DMS153 treated with DMSO at 0.1 percent for 48 hours (cell line): Measurements from ENCODE around the gene GRSF1.
A peak's percentile ranks its signal among the peaks of the same experiment; 100 is the strongest.
"Not testable (repeated sequence)": the region's sequence is repeated elsewhere in the genome, so short reads cannot be mapped to it uniquely, and the experiment has no call there.

Source experiments
- DNase-seq: peaks from one replicate; lab custom pipeline; 2025; ENCODE audit not compliant: unreplicated experiment; lab: John Stamatoyannopoulos, UW

The GRSF1 gene

GRCh38 chr4:70836081-70836480, 3.6 kb downstream of the GRSF1 start:
- DNase-seq = no peak

GRCh38 chr4:70833675-70834074, 6.0 kb downstream of the GRSF1 start:
- no peak for DNase-seq

GRCh38 chr4:70831293-70831692, 8.4 kb downstream of the GRSF1 start:
- DNase-seq = no peak

GRCh38 chr4:70830054-70830453, 9.6 kb downstream of the GRSF1 start:
- no peak for DNase-seq

DNA sequence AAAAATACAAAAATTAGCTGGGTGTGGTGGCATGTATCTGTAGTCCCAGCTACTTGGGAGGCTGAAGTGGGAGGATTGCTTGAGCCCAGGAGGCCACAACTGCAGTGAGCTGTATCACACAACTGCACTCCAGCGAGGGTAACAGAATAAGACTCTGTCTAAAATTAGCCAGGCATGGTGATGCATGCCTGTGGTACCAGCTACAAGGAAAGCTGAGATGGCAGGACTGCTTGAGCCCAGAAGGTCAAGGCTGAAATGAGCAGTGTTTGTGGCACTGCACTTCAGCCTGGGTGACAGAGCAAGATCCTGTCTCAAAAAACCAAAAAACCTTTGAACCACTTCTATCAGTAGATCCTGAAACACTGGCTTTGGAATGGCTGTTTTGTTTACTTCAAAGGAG, 10.2 kb downstream of the GRSF1 start:
- DNase-seq = no peak

DNA sequence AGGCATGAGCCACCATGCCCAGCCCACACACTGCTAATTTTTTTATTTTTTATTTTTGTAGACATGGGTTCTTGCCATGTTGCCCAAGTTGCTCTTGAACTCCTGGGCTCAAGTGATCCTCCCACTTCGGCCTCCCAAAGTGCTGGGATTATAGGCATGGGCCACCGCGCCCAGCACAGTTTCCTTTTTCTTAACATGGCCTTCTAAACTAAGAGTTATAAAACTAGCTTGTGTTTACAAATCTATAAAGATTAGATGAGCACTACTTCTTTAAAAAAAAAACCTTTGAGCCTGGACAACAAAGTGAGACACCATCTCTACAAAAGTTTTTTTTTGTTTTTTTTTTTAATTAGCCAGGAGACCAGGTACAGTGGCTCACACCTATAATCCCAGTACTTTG, 10.7 kb downstream of the GRSF1 start:
- DNase-seq = no peak

GRCh38 chr4:70818921-70819320, 20.8 kb downstream of the GRSF1 start:
- no peak for DNase-seq

GRCh38 chr4:70818173-70818855, 21.4 kb downstream of the GRSF1 start:
- no peak for DNase-seq

DNA sequence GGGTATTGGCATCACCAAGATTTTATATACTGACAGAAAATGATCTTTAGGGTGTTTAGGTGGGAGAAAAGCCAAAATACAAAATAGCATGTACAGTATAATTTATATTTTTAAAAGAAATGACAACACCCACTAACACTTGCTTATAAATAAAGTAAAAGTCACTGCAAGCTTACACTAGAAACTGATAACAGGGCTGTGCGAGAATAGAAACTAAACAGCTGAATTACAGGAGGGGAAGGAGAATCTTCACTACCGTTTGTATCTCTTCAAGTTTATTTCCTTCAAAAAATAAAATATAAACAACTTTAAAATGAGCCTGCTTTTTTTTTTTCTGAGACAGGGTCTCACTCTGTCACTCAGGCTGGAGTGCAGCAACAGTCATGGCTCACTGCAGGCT, 22.8 kb downstream of the GRSF1 start:
- DNase-seq = no peak

DNA sequence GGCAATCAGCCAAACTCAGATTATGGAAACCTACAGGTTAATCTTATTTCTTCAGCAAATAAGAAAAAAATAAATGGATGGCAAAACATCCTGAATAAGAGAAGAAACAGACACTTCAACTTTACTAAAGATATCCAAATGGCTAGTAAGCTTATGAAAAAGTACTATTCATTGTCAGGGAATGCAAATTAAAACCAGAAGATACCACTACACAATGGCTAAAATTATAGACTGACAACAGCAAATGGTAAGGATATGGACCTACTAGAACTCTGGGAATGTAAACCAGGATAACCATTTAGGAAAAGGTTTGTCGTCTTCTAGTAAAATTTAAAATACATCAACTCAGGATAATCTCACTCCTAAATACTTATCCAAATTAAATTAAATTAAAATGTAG, 24.3 kb downstream of the GRSF1 start:
- no peak for DNase-seq

- no peak for DNase-seq
These were observed 31.5 kb downstream of the GRSF1 start for GRCh38 chr4:70808151-70808550.

- DNase-seq = peak; percentile 58
These were observed 36.6 kb downstream of the GRSF1 start for GRCh38 chr4:70802928-70803580.

- DNase-seq = no peak
These were observed 38.4 kb downstream of the GRSF1 start for GRCh38 chr4:70801265-70801809.

DNA sequence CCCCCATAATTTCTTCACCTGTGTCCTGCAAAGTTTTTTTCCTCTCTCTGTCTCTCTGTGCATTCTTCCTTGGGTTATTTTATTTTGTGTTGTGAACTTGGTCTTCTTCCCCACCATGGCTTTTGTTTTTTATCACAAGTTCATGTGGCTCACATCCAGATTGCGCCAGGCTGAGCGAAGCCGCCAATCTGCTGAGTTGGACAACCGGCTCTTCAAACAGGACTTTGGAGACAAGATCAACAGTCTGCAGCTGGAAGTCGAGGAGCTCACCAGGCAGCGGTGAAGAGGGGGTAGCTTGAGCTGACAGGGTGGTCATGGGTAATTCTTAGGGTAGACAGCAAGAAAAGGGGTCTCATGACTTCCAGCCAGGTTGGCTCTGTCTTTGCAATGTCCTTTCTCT, 46.1 kb downstream of the GRSF1 start:
- no peak for DNase-seq

DNA sequence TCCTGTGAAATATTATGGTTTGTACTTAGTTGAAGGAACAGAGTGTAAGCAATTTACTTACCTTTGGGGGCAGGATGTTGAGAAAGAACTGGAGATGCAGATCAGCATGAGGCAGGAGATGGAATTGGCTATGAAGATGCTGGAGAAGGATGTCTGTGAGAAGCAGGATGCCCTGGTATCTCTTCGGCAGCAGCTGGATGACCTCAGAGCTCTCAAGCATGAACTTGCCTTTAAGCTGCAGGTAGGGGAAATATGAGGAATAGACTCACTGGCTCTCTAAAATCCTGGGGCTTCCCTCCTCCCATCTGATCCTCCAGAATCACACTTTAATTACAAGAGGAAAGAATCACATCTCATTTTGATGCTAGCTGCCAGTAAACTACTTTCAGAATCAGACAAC, 51.0 kb downstream of the GRSF1 start:
- no peak for DNase-seq

- no peak for DNase-seq
These were observed 52.2 kb downstream of the GRSF1 start for GRCh38 chr4:70787496-70787895.

DNA sequence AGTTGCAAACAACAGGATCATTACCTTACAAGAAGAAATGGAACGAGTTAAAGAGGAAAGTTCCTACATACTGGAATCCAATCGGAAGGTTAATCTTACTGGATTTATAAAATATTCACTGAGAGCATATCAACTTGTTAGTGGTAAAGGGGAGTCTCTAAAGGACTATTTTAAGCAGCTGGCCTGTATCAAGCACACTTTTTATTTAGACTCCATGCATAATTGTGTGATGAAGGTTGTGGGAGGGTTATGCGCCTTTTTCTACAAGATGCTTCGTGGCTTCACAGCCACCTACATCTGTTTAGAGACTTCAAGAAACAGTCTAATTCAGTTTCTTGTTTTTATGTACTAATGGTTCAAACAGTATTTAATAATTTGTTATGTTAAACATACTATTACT, 56.6 kb downstream of the GRSF1 start:
- DNase-seq = no peak

DNA sequence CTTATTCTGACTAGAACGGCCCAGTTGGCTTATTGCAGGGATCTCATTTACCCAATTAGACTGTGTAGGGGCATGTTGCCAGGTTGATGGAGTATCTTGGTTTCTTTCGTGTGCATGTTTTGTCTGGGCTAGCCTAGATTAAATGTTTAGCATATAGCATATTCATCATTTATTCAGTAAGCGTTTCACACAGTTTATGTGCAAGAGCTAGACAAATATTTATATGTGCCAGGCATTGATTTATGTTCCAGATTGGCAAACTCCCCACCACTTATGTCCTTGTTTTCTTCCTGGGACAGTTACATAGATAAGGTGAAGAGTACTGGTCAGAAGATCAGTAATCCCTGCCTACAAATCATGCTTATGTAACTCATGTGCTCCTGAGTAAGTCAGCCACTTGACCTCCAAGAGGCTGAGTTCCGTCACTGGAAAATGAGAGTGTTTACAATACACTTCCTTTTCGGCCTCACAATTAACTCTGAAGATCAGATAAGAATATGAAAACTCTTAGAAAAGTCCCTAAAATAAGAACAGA, 60.7 kb downstream of the GRSF1 start:
- peak; percentile 6 for DNase-seq

DNA sequence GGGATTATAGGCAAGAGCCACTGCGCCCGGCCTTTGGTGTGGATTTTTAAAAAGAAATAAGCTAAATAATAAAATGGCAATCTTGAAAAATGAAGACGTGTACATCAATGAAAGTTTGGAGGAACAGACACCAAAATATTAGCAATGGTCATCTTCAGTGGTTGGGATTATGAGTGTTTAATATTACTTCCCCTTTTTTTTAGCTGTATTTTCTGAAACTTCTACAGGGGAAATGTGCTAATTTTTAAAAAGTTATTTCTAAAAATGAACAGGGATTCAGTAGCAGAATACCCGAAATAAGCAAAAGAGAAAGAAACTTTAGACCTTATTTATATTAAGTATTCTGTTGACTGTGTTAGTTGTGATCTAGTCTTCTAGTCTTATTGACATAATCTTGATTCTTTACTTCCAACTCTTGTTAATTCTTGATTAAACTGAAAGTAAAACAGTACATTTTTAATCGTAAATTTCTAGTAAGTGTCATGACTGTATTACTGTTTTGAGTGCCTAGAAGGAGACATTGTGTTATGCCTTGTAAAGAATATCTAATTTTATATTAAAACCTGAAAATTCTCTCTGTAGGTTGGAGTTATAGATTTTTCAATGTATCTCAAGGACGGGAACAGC, 66.6 kb downstream of the GRSF1 start:
- DNase-seq = no peak

DNA sequence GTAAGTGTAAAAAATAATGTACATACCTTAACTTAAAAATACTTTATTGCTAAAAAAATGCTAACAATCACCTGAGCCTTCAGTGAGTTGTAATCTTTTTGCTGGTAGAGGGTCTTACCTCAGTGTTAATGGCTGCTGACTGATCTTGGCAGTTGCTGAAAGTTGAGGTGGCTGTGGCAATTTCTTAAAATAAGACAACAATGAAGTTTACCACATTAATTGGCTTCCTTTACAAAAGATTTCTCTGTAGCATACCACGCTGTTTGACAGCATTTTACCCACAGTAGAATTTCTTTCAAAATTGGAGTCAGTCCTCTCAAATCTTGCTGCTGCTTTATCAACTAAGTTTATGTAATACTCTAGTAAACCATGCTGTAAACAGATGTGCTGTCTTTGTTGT, 70.3 kb downstream of the GRSF1 start:
- not testable (repeated sequence) for DNase-seq

DNA sequence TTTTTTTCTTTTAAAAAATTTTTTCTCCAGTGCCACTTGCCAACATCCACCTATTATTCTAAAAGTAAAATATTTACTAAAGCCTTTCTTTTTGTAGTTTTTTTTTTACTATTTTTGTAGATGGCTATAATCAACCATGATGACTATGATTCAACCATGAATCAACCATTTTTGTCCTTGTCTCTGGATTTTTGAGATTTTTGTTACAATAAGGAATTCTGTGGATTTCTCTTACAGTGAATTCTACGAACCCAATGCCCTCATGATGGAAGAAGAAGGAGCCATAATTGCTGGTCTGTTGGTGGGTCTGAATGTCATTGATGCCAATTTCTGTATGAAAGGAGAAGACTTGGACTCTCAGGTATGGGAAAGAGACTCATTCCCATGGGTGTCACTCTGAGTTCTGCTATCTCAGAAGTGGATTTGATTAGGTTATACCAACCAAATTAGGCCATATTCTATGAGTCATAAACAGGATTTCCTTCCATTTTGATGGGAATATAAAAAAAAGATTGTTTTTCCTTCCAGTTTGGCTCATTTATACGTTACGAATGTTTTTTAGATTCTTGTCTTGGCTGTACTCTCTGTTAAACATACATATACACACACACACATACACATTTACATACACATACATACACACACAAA, 71.3 kb downstream of the GRSF1 start:
- DNase-seq = no peak
